Measurements from ENCODE around the gene CHST11. TPM values are rescaled to one million over a fixed set of nuclear protein-coding genes. Genes with fewer than 3 reads are reported as not detected.

Gene CHST11
- total and polyA plus RNA-seq, 9 of the 15 experiments (the other 6 are each of a cell fraction or from before 2014, with no cell fraction given): 2.3 to 38.7 (median 15.0) TPM

DNA sequence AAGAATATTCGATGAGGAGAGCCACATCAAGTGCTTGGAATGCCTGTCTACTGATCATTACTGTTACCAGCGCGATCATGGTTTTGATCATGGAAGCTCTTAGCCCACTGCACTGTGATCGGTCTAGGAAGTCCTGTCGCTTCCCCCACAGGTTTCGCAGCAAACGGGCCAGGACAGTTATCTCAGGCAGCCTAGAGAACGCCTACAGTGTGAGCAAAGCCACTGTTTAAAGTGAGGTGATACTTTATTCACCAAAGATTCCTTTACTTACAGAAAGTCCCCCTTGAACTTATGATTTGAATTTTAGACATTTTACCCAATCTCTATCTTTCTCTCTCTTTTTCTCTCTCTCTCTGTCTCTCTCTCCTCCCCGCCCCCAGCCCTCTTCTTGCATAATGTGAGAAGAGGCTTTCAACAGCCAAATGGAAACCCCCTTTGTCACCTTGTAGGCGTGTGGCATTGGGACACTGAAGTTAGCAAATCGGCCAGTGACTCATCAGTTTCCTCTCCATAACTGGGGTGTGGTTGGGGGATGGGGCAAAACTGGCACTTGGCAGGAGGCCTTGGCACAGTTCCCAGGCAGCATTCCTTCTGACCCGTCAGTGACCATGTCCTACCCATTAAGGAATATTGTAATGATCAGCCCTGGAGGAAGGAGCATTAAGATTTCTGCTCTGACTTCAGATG, 214.8 kb downstream of the CHST11 start (continued):
- TF ChIP-seq BRF2 (IDR thresholded peaks at IDR 0.05; ENCODE audit: borderline replicate concordance, insufficient read depth, insufficient read length) (no peak), FOXM1 (IDR thresholded peaks at IDR 0.05; ENCODE audit: low read depth) (no peak), FOXM1 (CRISPR knock-in tag; IDR thresholded peaks at IDR 0.05; ENCODE audit: low read depth) (no peak), RERE (CRISPR knock-in tag; IDR thresholded peaks at IDR 0.05; ENCODE audit: borderline replicate concordance) (no peak), EGR1 (conservative IDR thresholded peaks at IDR 0.05) (peak; percentile 80), STAT5A (IDR thresholded peaks at IDR 0.05; ENCODE audit: borderline replicate concordance, low read length) (no peak), FOXJ3 (CRISPR knock-in tag; IDR thresholded peaks at IDR 0.05) (no peak), RFX5 (IDR thresholded peaks at IDR 0.05; ENCODE audit: low read depth, low read length) (no peak), RBM22 (IDR thresholded peaks at IDR 0.05; ENCODE audit: low read depth, low read length, poor library complexity, severe bottlenecking) (no peak), SIRT6 (IDR thresholded peaks at IDR 0.05; ENCODE audit: low read depth, low read length) (no peak), GABPB1 (CRISPR knock-in tag; IDR thresholded peaks at IDR 0.05) (no peak), NCOA1 (IDR thresholded peaks at IDR 0.05; ENCODE audit: low read depth) (no peak), SMAD4 (CRISPR knock-in tag; conservative IDR thresholded peaks at IDR 0.05) (0 out of 2 replicates have a peak, but pooled peaks have one; percentile 14), MTA3 (IDR thresholded peaks at IDR 0.05; ENCODE audit: borderline replicate concordance) (no peak)
- TF ChIP-seq, protein P1, sequence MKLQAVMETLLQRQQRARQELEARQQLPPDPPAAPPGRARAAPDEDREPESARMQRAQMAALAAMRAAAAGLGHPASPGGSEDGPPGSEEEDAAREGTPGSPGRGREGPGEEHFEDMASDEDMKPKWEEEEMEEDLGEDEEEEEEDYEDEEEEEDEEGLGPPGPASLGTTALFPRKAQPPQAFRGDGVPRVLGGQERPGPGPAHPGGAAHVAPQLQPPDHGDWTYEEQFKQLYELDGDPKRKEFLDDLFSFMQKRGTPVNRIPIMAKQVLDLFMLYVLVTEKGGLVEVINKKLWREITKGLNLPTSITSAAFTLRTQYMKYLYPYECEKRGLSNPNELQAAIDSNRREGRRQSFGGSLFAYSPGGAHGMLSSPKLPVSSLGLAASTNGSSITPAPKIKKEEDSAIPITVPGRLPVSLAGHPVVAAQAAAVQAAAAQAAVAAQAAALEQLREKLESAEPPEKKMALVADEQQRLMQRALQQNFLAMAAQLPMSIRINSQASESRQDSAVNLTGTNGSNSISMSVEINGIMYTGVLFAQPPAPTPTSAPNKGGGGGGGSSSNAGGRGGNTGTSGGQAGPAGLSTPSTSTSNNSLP (IDR thresholded peaks at IDR 0.05; ENCODE audit: borderline replicate concordance, low read depth, low read length): no peak
- TF ChIP-seq, protein P2, sequence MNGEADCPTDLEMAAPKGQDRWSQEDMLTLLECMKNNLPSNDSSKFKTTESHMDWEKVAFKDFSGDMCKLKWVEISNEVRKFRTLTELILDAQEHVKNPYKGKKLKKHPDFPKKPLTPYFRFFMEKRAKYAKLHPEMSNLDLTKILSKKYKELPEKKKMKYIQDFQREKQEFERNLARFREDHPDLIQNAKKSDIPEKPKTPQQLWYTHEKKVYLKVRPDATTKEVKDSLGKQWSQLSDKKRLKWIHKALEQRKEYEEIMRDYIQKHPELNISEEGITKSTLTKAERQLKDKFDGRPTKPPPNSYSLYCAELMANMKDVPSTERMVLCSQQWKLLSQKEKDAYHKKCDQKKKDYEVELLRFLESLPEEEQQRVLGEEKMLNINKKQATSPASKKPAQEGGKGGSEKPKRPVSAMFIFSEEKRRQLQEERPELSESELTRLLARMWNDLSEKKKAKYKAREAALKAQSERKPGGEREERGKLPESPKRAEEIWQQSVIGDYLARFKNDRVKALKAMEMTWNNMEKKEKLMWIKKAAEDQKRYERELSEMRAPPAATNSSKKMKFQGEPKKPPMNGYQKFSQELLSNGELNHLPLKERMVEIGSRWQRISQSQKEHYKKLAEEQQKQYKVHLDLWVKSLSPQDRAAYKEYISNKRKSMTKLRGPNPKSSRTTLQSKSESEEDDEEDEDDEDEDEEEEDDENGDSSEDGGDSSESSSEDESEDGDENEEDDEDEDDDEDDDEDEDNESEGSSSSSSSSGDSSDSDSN (IDR thresholded peaks at IDR 0.05; ENCODE audit: borderline replicate concordance in 1 of 2, low read depth in 2 of 2, low read length in 2 of 2): no peak
